HG03097 (cell line): ENCODE measurements around the gene IFIT1.
A peak's percentile ranks its signal among the peaks of the same experiment; 100 is the strongest.
"Not testable (repeated sequence)": the region's sequence is repeated elsewhere in the genome, so short reads cannot be mapped to it uniquely, and the experiment has no call there.

Experiments
- ATAC-seq: cut with Tn5 transposase; IDR thresholded peaks from one replicate; pipeline ENCODE4 v1.9.1; 2021; ENCODE audit not compliant: unreplicated experiment, low FRiP score

The IFIT1 gene

GRCh38 chr10:89364531-89364930 lies 27.9 kb upstream of the IFIT1 start:
- peak; percentile 16 for ATAC-seq

GRCh38 chr10:89367529-89367928 lies 24.9 kb upstream of the IFIT1 start:
- peak; percentile 56 for ATAC-seq

- no peak for ATAC-seq
These were observed 24.3 kb upstream of the IFIT1 start for GRCh38 chr10:89368129-89368528.

- ATAC-seq, result no peak
These were observed 23.0 kb upstream of the IFIT1 start for GRCh38 chr10:89369156-89370105.

- no peak for ATAC-seq
These were observed 21.3 kb upstream of the IFIT1 start for GRCh38 chr10:89371079-89371478.

GRCh38 chr10:89371987-89372386 lies 20.4 kb upstream of the IFIT1 start:
- no peak for ATAC-seq

- ATAC-seq, result no peak
These were observed 18.3 kb upstream of the IFIT1 start for GRCh38 chr10:89373916-89374711.

GRCh38 chr10:89374713-89375141 lies 17.7 kb upstream of the IFIT1 start:
- ATAC-seq, result no peak

- no peak for ATAC-seq
These were observed 14.5 kb upstream of the IFIT1 start, which contains the start of gene IFIT1B for GRCh38 chr10:89377705-89378637. Gene IFIT1B, plus strand, starts transcription at chr10:89378056. Its CDS starts 80 bp downstream, at chr10:89378136.

- no peak for ATAC-seq
These were observed 13.3 kb upstream of the IFIT1 start for GRCh38 chr10:89379103-89379502.

GRCh38 chr10:89382757-89383156 lies 9.7 kb upstream of the IFIT1 start:
- ATAC-seq, result no peak

GRCh38 chr10:89384474-89385340 lies 7.7 kb upstream of the IFIT1 start:
- ATAC-seq, result no peak

- ATAC-seq, result no peak
These were observed 3.6 kb upstream of the IFIT1 start for GRCh38 chr10:89388806-89389205.

- ATAC-seq, result no peak
These were observed 3.2 kb upstream of the IFIT1 start for GRCh38 chr10:89389254-89389653.

GRCh38 chr10:89390476-89391225 lies 1.8 kb upstream of the IFIT1 start:
- ATAC-seq, result no peak

GRCh38 chr10:89391226-89391576 lies 1.2 kb upstream of the IFIT1 start:
- not testable (repeated sequence) for ATAC-seq

GRCh38 chr10:89392974-89393373 lies 551 bp downstream of the IFIT1 start:
- no peak for ATAC-seq

GRCh38 chr10:89393898-89394297 lies 1.5 kb downstream of the IFIT1 start:
- no peak for ATAC-seq

- ATAC-seq, result no peak
These were observed 2.7 kb downstream of the IFIT1 start for GRCh38 chr10:89395141-89395540.
